HEK293 (cell line): ENCODE measurements around the gene FIGNL2.

ENCODE experiments used
- CTCF ChIA-PET: fragments of 350-600 bp; formaldehyde crosslinking; extraction: SDS; loops from one replicate; lab custom pipeline; 2021; ENCODE audit warnings: antibody characterized with exemption; lab: Yijun Ruan, JAX
- POLR2A ChIA-PET: fragments of 300-600 bp; formaldehyde crosslinking; extraction: SDS; loops from one replicate; lab custom pipeline; 2020; ENCODE audit warnings: antibody characterized with exemption, inconsistent platforms; lab: Yijun Ruan, JAX
- H3K27ac ChIP-seq: fragments of 200-500 bp; sonication (Bioruptor generic); 2 replicates; pipeline ENCODE4 v1.5.1; 2014; ENCODE audit warnings: low read depth, low read length, control low read depth, inconsistent platforms; ENCODE audit errors: extremely low read depth
- H3K36me3 ChIP-seq, 2 experiments: fragments of 200-500 bp in 1 of 2; sonication (Bioruptor generic) in 1 of 2; 1 replicate in 1 of 2; 2 replicates in 1 of 2; pipeline ENCODE4 v1.5.1; 2014 to 2017; ENCODE audit warnings: inconsistent platforms in 2 of 2, low read length in 2 of 2; ENCODE audit not compliant: control insufficient read depth in 2 of 2, insufficient read depth in 1 of 2
- H3K4me1 ChIP-seq: fragments of 200-500 bp; sonication (Bioruptor generic); 2 replicates; pipeline ENCODE4 v1.5.1; 2014; ENCODE audit warnings: mild to moderate bottlenecking, low read length, inconsistent platforms; ENCODE audit not compliant: control insufficient read depth, insufficient read depth
- H3K4me3 ChIP-seq: 2 replicates; pipeline ENCODE4 v1.5.1; 2011; ENCODE audit warnings: low read depth, mild to moderate bottlenecking, control low read depth, low read length, moderate library complexity
- H3K9me3 ChIP-seq: fragments of 200-500 bp; sonication (Bioruptor generic); 2 replicates; pipeline ENCODE4 v1.5.1; 2014; ENCODE audit warnings: low read depth, low read length, inconsistent platforms; ENCODE audit not compliant: control insufficient read depth, insufficient read depth
- BCL6B ChIP-seq: fragments of 450-650 bp; formaldehyde crosslinking; IDR thresholded peaks from 2 replicates; pipeline ENCODE4 v1.5.1; 2017; ENCODE audit warnings: missing biosample characterization, missing genetic modification characterization
- HOXD13 ChIP-seq: sonication (generic); formaldehyde crosslinking; IDR thresholded peaks from 2 replicates; pipeline ENCODE4 v1.8.0; 2022; ENCODE audit warnings: missing genetic modification reagents, borderline replicate concordance
- INSM2 ChIP-seq: fragments of 450-650 bp; formaldehyde crosslinking; IDR thresholded peaks from 2 replicates; pipeline ENCODE4 v1.5.1; 2016; ENCODE audit warnings: missing biosample characterization, missing genetic modification characterization
- KLF8 ChIP-seq: fragments of 450-650 bp; formaldehyde crosslinking; IDR thresholded peaks from 2 replicates; pipeline ENCODE4 v1.5.1; 2016; ENCODE audit warnings: missing biosample characterization, missing genetic modification characterization
- TCF7L2 ChIP-seq: IDR thresholded peaks from 2 replicates; pipeline ENCODE4 v1.6.1; 2011; ENCODE audit warnings: low read depth, mild to moderate bottlenecking, inconsistent platforms, low read length, moderate library complexity, borderline replicate concordance
- TRIM28 ChIP-seq: IDR thresholded peaks from 2 replicates; pipeline ENCODE4 v1.6.1; 2011; ENCODE audit warnings: low read length, control low read depth, borderline replicate concordance
- ZBTB17 ChIP-seq: fragments of 450-650 bp; formaldehyde crosslinking; IDR thresholded peaks from 2 replicates; pipeline ENCODE4 v1.5.1; 2016; ENCODE audit warnings: missing biosample characterization, missing genetic modification characterization
- ZBTB49 ChIP-seq: fragments of 450-650 bp; formaldehyde crosslinking; IDR thresholded peaks from 2 replicates; pipeline ENCODE4 v1.5.1; 2016; ENCODE audit warnings: missing biosample characterization, missing genetic modification characterization, low read depth
- ZBTB7A ChIP-seq: fragments of 450-650 bp; formaldehyde crosslinking; IDR thresholded peaks from 2 replicates; pipeline ENCODE4 v1.5.1; 2016; ENCODE audit warnings: low read depth, missing biosample characterization, missing genetic modification characterization
- ZNF112 ChIP-seq: fragments of 450-650 bp; formaldehyde crosslinking; IDR thresholded peaks from 2 replicates; pipeline ENCODE4 v1.5.0; 2017; ENCODE audit warnings: missing biosample characterization, missing genetic modification characterization
- ZNF23 ChIP-seq: fragments of 450-650 bp; formaldehyde crosslinking; IDR thresholded peaks from 2 replicates; pipeline ENCODE4 v1.5.1; 2016; ENCODE audit warnings: missing biosample characterization, missing genetic modification characterization, borderline replicate concordance
- ZNF239 ChIP-seq: fragments of 450-650 bp; formaldehyde crosslinking; IDR thresholded peaks from 2 replicates; pipeline ENCODE4 v1.5.1; 2016; ENCODE audit warnings: missing biosample characterization, missing genetic modification characterization
- ZNF335 ChIP-seq: fragments of 450-650 bp; formaldehyde crosslinking; conservative IDR thresholded peaks from 2 replicates; pipeline ENCODE4 v1.5.1; 2016; ENCODE audit warnings: missing biosample characterization, missing genetic modification characterization
- ZNF354C ChIP-seq: fragments of 450-650 bp; formaldehyde crosslinking; IDR thresholded peaks from 2 replicates; pipeline ENCODE4 v1.5.1; 2016; ENCODE audit warnings: missing biosample characterization, missing genetic modification characterization, low read depth, borderline replicate concordance
- ZNF501 ChIP-seq: fragments of 450-650 bp; formaldehyde crosslinking; IDR thresholded peaks from 2 replicates; pipeline ENCODE4 v1.5.1; 2016; ENCODE audit warnings: missing biosample characterization, missing genetic modification characterization
- ZNF555 ChIP-seq: fragments of 450-650 bp; formaldehyde crosslinking; conservative IDR thresholded peaks from 2 replicates; pipeline ENCODE4 v1.5.1; 2017; ENCODE audit warnings: missing biosample characterization, mild to moderate bottlenecking, missing genetic modification characterization, inconsistent platforms
- ZNF561 ChIP-seq: fragments of 450-650 bp; IDR thresholded peaks from 2 replicates; pipeline ENCODE4 v1.5.1; 2018; ENCODE audit warnings: missing biosample characterization, missing genetic modification characterization, borderline replicate concordance
- ZNF645 ChIP-seq: fragments of 450-650 bp; formaldehyde crosslinking; IDR thresholded peaks from 2 replicates; pipeline ENCODE4; 2016; ENCODE audit warnings: missing biosample characterization, missing genetic modification characterization
- ZNF664 ChIP-seq: fragments of 450-650 bp; formaldehyde crosslinking; IDR thresholded peaks from 2 replicates; pipeline ENCODE4 v1.5.1; 2016; ENCODE audit warnings: missing biosample characterization, missing genetic modification characterization
- ZNF792 ChIP-seq: fragments of 450-650 bp; formaldehyde crosslinking; IDR thresholded peaks from 2 replicates; pipeline ENCODE4 v1.5.1; 2016; ENCODE audit warnings: missing biosample characterization, missing genetic modification characterization

Gene FIGNL2

GRCh38 chr12:51838762-51839161 lies 9.8 kb downstream of the FIGNL2 start:
- no peak for TF ChIP-seq ZNF354C (tag by site-specific recombination)
- no peak for TF ChIP-seq ZBTB49 (tag by site-specific recombination)
- no peak for TF ChIP-seq ZNF239
- no peak for TF ChIP-seq ZBTB17
- TF ChIP-seq ZNF501 (tag by site-specific recombination): no peak
- TF ChIP-seq TCF7L2: no peak
- no peak for TF ChIP-seq ZNF664
- no peak for TF ChIP-seq ZBTB7A (tag by site-specific recombination)
- TF ChIP-seq KLF8 (tag by site-specific recombination): no peak
- no peak for TF ChIP-seq ZNF112 (tag by site-specific recombination)
- TF ChIP-seq, all 188 proteins: peak for 0
- CTCF ChIA-PET: interaction anchor here (0.5 to 3.3 kb wide), 4 partner anchors 12 to 407 kb away, joined by 3 to 26 read pairs (median 4); no protein-coding TSS in a partner anchor
- Histone ChIP-seq H3K9me3 (no peaks in the 10 kb centered on the region), H3K36me3 (no peaks in the 10 kb centered on the region), H3K4me1 (0 out of 2 replicates have a peak, but pooled peaks cover 3% of the 10 kb centered on the region), H3K4me3 (no peak overlapping the region), H3K27ac (no peak overlapping the region)
- POLR2A ChIA-PET: interaction anchor here (1.3 kb wide), 1 partner anchor 18 kb away, joined by 3 read pairs; no protein-coding TSS in a partner anchor

- 0 out of 2 replicates have a peak, but pooled peaks cover 3% of the 10 kb centered on the region for H3K4me1 ChIP-seq
- TF ChIP-seq ZNF335 (tag by site-specific recombination) (no peak), TRIM28 (no peak), ZNF792 (tag by site-specific recombination) (no peak), ZNF555 (tag by site-specific recombination) (no peak), ZNF23 (tag by site-specific recombination) (no peak), ZNF561 (no peak), BCL6B (tag by site-specific recombination) (no peak), ZNF645 (no peak), ZNF239 (no peak), INSM2 (tag by site-specific recombination) (no peak), HOXD13 (CRISPR knock-in tag) (no peak)
- TF ChIP-seq, all 188 proteins: peak for 0
- Histone ChIP-seq H3K27ac (no peak overlapping the region), H3K4me3 (no peak overlapping the region), H3K9me3 (no peaks in the 10 kb centered on the region), H3K36me3 (no peaks in the 10 kb centered on the region)
- ChIA-PET CTCF (interaction anchor here (0.5 to 3.3 kb wide), 3 partner anchors 13 to 407 kb away, joined by 3 to 26 read pairs (median 5); no protein-coding TSS in a partner anchor), POLR2A (no interaction called here)
Observed at GRCh38 chr12:51838036-51838435, 10.5 kb downstream of the FIGNL2 start.
